Measurements from ENCODE around the gene DNHD1.
A peak's percentile ranks its signal among the peaks of the same experiment; 100 is the strongest.

Gene DNHD1

GRCh38 chr11:6614446-6614845 lies 117.4 kb downstream of the DNHD1 start:
- no peak for DNase-seq

- DNase-seq = no peak
Observed at GRCh38 chr11:6615046-6615445, 118.0 kb downstream of the DNHD1 start.

- no peak for DNase-seq
Observed at GRCh38 chr11:6615882-6616585, 119.0 kb downstream of the DNHD1 start.

- DNase-seq = no peak
Observed at GRCh38 chr11:6616596-6617250, 119.6 kb downstream of the DNHD1 start.

- no peak for DNase-seq
Observed at GRCh38 chr11:6617315-6617781, 120.3 kb downstream of the DNHD1 start.

- DNase-seq = no peak
Observed at GRCh38 chr11:6618117-6619003, 121.3 kb downstream of the DNHD1 start.

GRCh38 chr11:6619004-6619745 lies 122.1 kb downstream of the DNHD1 start, which contains the start of gene TPP1:
Gene TPP1, minus strand, starts transcription at chr11:6619422. Its CDS starts 22 bp downstream, at chr11:6619400.
- peak; percentile 52 for DNase-seq

GRCh38 chr11:6620636-6621035 lies 123.6 kb downstream of the DNHD1 start:
- no peak for DNase-seq

Measured in NCI-H524 treated with DMSO at 0.1 percent for 48 hours (cell line).